Ureter (tissue), 1 donor: ENCODE measurements around the gene ANKZF1. TPM values are rescaled to one million over a fixed set of nuclear protein-coding genes. Genes with fewer than 3 reads are reported as not detected.

Source experiments
- DNase-seq: peaks from one replicate; pipeline ENCODE4 v3.0.0-alpha.2; 2020; ENCODE audit warnings: low spot score
- total RNA-seq: library from RNA; stranded (reverse); gene quantifications from one replicate; pipeline ENCODE4 v1.2.4, GENCODE V29; 2023
- donor health status: DM: yes; HTN: yes; CAD: no.

The ANKZF1 gene
- total RNA-seq, 1 donor from 2014 or later, result 73.1 TPM

GRCh38 chr2:219207134-219207883 is 22.3 kb upstream of the ANKZF1 start:
- DNase-seq, result no peak

GRCh38 chr2:219207884-219208740 is 21.5 kb upstream of the ANKZF1 start:
- DNase-seq, result no peak

- DNase-seq, result no peak
Observed at GRCh38 chr2:219209236-219210195, 20.1 kb upstream of the ANKZF1 start.

GRCh38 chr2:219210196-219210885 is 19.3 kb upstream of the ANKZF1 start:
- no peak for DNase-seq

GRCh38 chr2:219210886-219211362 is 18.7 kb upstream of the ANKZF1 start:
- DNase-seq, result no peak

- no peak for DNase-seq
Observed at GRCh38 chr2:219213026-219213415, 16.6 kb upstream of the ANKZF1 start.

- no peak for DNase-seq
Observed at GRCh38 chr2:219213486-219214071, 16.0 kb upstream of the ANKZF1 start.

- no peak for DNase-seq
Observed at GRCh38 chr2:219214141-219214540, 15.5 kb upstream of the ANKZF1 start.

GRCh38 chr2:219214786-219215185 is 14.8 kb upstream of the ANKZF1 start:
- DNase-seq, result no peak

GRCh38 chr2:219215871-219216534 is 13.6 kb upstream of the ANKZF1 start:
- DNase-seq, result no peak

GRCh38 chr2:219216535-219216915 is 13.1 kb upstream of the ANKZF1 start:
- no peak for DNase-seq

- no peak for DNase-seq
Observed at GRCh38 chr2:219218217-219218731, 11.3 kb upstream of the ANKZF1 start.

- peak; percentile 96 for DNase-seq
Observed at GRCh38 chr2:219218732-219219701, 10.6 kb upstream of the ANKZF1 start, which contains the start of gene ABCB6. ABCB6 (minus strand) TSS chr2:219218958; CDS start chr2:219218673, 285 bp downstream.

- no peak for DNase-seq
Observed at GRCh38 chr2:219219784-219220532, 9.6 kb upstream of the ANKZF1 start.

- no peak for DNase-seq
Observed at GRCh38 chr2:219220652-219221402, 8.8 kb upstream of the ANKZF1 start.

GRCh38 chr2:219221957-219222518 is 7.6 kb upstream of the ANKZF1 start:
- DNase-seq, result no peak
